ENCODE data around the gene UTS2B.
"Not testable (repeated sequence)": the region's sequence is repeated elsewhere in the genome, so short reads cannot be mapped to it uniquely, and the experiment has no call there.

The UTS2B gene

DNA sequence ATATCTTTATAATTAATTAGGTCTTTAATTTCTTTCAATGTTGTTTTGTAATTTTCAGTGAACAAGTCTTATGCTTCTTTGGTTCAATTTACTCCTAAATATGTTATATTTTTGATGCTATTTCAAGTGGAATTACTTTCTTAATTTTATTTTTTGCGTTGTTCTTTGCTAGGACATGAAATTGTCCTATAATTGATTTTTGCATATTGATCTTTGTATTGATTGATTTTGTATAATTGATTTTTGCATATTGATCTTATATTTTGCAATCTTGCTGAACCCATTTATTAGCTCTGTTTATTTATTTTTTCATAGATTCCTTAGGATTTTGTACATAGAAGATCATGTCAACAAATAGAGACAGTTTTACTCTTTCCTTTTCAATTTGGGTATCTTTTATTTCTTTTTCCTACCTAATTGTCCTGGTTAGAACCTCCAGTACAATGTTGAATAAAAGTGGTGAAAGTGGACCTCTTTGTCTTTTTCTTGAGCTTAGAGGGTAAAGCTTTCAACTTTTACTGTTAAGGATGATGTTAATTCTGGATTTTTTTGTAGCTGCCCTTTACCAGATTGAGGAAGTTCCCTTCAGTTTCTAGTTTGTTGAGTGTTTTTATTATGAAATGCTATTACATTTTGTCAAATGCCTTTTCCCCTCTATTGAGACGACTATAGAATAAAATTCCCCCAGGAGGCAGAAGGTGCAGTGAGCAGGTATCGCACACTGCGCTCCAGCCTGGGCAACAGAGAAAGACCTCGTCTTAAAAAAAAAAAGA, 37.9 kb downstream of the UTS2B start:
- in situ Hi-C loops (cut with MboI; ENCODE audit: low pct_unique_long_range_greater_than_20kb, low sequenced_read_pairs), result no loop called here
- DNase-seq, result no peak

DNA sequence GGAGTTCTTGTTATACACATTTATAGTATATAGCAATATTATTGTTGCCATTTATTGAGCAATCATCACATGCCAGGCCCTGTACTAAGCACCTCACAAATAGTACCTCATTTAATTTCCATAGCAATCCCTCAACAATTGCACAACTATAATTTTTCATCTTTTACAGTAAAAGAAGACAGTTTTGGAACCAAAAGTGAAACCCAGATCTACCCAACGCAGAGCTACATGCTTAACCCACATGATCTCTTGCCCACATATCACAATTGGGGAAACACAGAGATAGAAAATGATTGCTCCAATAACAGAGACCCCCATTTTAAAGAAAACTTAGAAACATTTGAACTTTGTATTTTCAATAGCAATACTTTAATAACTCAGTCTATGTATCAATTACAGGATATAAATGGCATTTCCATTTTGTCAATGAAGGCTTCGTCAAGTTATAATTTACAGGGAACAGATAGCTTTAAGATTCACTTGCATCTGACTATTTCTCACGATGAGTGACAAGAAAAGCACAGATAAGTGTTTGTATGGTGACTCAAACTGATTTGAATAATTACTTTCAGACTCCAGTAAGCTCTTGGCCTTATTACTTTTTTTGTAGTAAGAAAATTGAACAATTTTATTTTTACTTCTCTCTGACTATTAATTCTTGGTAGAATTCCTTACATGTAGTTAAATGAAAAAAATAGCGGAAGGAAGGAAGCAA, 39.9 kb downstream of the UTS2B start:
- DNase-seq, result no peak
- in situ Hi-C loops (cut with MboI; ENCODE audit: low pct_unique_long_range_greater_than_20kb, low sequenced_read_pairs), result no loop called here

DNA sequence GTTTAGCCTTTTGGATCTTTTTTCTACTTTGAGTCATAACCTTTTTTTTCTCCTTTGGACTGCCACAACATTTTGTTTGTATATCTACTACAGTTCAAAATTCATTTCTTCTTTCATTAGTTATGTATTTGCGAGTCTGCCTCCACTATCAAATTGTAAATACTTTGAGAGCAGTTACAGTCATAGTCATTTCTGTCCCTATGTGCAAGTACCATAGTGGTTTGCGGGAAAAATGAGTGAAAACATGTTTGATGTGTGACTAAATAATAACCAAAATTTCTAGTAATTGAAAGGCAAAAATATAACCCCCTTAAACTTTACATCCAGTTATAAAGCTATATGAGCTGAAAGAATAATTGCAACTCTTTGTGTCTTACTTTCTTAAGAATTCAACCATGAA, 46.9 kb downstream of the UTS2B start:
- DNase-seq, result no peak
- in situ Hi-C loops (cut with MboI; ENCODE audit: low pct_unique_long_range_greater_than_20kb, low sequenced_read_pairs), result no loop called here

DNA sequence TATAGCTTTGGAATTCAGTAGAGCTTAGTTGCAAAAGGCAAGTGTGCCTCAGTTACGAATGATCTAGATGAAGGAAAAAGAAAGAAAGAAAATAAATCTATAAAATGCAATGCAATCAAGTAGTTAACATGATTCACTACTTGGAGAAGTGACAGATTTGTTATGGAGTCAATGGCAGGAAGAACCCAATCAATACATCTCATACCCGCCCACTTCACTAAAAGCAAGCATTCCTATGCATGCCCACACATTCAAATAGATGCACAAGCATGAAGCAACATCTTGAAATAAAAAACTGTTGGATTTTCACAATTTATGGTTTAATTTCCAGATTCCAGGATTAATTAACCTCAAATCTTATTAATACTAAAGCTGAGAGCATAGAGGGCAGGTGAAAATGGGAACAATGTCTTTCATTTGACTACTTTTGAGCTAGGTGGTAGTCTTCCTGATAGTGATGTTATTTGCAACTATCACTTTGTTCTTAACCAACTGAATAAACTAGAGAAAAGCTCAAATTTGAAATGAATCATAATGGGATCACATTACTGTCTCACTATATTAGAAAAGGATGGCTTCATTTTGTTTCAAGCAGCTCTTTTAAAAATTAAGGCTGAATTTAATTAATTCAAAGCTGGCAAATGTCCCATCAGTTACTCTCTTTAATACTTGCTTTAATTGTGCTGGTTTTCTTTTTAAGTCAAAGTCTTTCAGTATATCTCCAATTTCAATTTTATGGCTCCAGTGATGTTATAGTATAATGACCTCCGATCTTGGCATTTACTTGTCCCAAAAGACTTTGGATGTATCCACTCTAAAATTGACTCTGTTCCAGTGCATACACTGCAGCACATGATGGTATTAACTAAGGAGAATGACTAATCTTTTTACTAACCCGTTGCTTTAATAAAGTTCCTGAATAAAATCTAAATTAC, 47.8 kb downstream of the UTS2B start:
- in situ Hi-C loops (cut with MboI; ENCODE audit: low pct_unique_long_range_greater_than_20kb, low sequenced_read_pairs), result no loop called here
- no peak for DNase-seq

DNA sequence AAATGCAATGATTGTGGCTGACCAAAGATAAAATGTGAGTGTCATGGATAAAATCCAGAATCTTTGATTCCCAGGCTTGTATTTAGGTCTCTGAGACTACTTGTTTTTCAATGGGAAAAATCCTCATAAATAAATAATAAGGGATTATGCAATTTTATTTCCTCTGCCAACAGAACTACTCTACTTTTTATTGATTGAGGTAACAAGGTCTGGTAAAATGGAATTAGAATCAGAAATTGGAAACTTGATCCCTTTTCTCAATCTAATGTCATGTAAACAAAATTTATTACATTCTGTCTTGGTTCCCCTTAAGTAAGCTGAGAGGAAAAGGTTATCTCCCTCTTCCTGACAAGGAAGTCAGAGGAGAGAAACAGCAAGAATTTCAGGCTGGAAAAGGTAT, 49.4 kb downstream of the UTS2B start:
- in situ Hi-C loops (cut with MboI; ENCODE audit: low pct_unique_long_range_greater_than_20kb, low sequenced_read_pairs), result no loop called here
- no peak for DNase-seq

DNA sequence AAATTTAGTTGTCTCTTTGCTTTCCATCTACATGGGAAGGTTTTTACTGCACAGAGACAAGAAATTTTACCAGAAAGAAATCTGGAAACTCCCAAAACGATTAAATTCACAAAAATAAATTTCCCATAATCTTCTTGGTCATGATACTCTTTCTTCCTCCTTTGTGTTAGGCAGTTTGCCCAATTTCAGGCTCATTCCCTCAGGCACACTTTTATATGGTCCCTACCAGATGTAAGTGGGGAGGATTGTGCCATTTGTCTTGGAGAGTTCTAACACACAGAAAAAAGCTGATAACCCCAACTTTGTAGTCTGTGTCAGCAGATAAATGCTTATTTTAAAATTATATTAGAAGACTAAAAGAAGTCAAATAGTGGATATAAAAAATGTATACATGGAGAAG, 50.2 kb downstream of the UTS2B start:
- no peak for DNase-seq
- in situ Hi-C loops (cut with MboI; ENCODE audit: low pct_unique_long_range_greater_than_20kb, low sequenced_read_pairs), result no loop called here

DNA sequence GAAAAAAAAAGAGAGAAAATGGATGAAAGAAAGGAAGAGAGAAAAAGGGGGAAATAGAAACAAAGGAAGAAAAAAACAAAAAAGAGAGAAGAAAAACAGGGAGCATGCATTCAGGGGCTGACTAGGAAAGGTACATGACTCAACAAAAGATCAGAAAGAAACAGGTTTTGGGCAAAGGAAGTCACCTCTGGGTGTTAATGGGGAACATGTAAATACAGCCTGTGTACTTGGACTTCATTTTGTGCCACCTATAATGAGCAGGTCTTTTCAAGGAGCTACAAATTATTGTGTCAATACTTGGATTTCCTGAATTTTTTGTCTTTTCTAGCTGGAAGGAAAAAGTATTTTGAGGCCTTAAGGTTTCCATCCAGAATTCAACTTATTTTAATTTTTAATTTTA, 54.6 kb downstream of the UTS2B start:
- in situ Hi-C loops (cut with MboI; ENCODE audit: low pct_unique_long_range_greater_than_20kb, low sequenced_read_pairs), result no loop called here
- DNase-seq, result no peak

DNA sequence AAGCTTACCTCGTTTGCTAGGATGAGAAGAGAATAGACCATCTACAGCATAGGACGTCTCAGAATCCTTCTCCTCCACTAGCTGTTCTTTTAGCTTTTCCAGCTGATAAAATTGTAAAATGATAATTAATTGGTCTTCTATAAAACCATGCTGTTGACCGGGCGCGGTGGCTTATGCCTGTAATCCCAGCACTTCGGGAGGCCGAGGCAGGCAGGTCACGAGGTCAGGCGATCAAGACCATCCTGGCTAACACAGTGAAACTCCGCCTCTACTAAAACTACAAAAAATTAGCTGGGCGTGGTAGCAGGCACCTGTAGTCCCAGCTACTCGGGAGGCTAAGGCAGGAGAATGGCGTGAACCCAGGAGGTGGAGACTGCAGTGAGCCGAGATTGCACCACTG, 55.1 kb downstream of the UTS2B start:
- DNase-seq; in situ Hi-C loops (cut with MboI; ENCODE audit: low pct_unique_long_range_greater_than_20kb, low sequenced_read_pairs): not testable (repeated sequence)

DNA sequence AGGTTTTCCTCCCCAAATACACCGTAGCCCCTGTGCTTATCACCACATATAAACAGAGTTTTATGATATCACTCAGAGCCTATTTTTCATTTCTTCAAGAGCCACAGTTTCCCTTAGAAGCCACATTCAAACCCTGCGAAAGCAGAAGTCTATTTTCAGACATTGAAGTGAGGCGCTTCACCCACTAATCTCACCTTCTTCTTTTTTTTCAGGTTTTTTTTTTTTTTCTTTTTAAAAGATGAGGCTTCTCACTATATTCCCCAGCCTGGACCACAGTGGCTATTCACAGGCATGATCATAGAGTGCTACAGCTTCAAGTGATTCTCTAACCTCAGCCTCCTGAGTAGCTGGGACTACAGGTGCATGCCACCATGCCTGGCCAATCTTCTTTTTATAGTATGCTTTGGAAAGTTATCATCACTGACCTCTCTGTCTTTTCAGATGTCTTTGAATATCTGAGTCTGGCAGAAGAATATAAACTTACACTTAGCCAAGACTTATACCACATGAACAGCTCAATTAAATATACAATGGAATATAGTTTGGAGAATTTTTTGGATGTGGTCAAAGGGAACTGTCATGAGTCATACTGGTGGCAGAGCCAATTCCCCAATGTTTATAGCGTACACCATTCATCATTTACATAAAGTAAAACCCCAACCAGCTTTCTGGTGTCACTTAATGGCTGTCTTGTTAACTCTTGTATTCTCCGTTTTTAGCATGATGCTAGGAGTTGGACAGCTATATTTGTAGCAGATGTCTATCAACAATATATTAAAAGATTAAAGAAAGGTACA, 60.8 kb downstream of the UTS2B start:
- DNase-seq, result no peak
- in situ Hi-C loops (cut with MboI; ENCODE audit: low pct_unique_long_range_greater_than_20kb, low sequenced_read_pairs), result no loop called here

DNA sequence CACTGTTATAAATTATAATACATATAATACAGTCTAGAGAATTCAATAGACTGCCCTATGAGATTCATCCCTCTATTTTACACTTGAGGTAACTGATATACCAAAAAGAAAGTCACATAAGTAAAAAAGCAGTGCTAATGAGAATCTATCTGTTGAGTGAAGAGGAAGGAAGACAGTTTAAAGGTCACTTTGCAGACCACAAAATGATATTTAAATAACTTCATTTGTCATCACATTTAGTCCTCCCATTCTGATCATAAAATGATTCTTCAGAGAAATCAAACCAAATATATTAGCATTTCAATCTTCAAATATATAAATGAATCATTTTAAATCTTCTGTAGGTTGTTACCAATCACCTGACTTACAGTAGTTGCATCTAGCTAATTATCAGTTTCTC, 61.6 kb downstream of the UTS2B start:
- in situ Hi-C loops (cut with MboI; ENCODE audit: low pct_unique_long_range_greater_than_20kb, low sequenced_read_pairs), result no loop called here
- DNase-seq, result no peak

DNA sequence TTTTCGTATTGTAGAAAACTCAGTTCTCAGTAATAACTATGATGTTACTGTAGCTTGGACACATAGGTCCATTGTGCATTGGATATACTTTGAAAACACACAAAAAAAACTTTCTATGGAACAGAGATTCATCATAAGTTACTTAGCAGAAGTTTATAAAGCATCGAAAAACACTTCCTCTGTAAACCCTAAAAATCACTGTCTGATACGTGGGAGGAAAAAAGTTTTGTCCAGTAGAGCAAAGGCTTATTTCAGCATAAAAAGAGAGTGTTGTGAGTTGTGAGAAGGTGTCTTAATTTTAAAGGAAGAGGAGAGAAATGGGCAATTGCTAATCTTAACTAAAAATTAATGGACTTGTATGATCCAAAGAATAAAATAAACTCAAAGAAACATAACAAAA, 66.5 kb downstream of the UTS2B start:
- in situ Hi-C loops (cut with MboI; ENCODE audit: low pct_unique_long_range_greater_than_20kb, low sequenced_read_pairs), result no loop called here
- DNase-seq, result no peak

DNA sequence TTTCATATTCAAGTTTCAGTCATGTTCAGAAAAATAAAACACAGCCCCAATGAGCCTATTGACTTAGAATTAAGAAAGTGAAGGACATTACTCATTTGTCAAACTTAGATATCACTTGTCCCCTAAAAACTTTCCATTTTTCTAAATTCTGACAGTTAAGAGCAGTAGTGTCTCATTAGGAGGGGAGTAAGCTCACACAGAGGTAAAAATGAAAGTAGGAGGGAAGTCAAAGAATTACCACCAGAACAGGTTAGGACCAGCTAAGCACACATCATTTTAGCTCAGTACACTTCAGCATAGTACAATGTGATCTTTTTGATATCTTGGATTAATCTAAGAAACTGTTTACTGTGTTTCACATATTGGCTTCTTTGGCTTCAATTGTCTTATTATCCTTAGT, 67.0 kb downstream of the UTS2B start:
- no peak for DNase-seq
- in situ Hi-C loops (cut with MboI; ENCODE audit: low pct_unique_long_range_greater_than_20kb, low sequenced_read_pairs), result no loop called here

DNA sequence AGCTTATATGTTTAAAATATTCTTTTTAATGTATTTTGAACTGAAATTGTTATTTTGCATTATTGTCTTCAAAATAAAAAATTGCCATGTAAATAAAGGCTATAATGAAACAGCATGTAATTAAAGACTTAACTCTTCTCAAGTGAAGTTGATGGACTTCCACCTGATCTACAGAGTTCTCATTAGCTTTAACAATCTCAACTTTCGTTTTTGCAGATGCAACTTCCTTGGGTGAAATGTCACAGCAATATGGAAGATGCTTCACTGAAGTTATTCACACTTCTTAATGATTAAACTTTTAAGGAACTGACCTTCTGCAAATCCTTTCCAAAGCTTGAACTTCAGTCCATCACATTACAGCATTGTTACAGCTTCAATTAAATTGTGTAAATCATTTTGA, 67.7 kb downstream of the UTS2B start:
- in situ Hi-C loops (cut with MboI; ENCODE audit: low pct_unique_long_range_greater_than_20kb, low sequenced_read_pairs), result no loop called here
- DNase-seq, result no peak

DNA sequence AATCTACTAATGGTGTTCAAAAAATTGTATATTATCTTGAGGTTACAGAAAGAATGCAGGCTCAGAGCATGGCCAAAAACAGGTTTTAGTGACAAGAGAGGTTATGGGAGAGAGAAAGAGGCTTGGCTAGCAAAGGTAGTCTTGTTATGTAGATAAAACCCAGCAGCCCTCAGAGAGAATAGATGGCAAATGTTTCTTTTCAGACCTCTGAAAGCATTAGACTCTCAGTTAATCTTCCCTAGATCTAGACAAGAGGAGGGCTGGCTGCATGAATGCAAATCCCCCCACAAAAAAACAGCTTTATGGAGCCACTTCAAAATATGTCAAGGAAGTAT, 69.1 kb downstream of the UTS2B start:
- in situ Hi-C loops (cut with MboI; ENCODE audit: low pct_unique_long_range_greater_than_20kb, low sequenced_read_pairs), result no loop called here
- DNase-seq, result no peak

DNA sequence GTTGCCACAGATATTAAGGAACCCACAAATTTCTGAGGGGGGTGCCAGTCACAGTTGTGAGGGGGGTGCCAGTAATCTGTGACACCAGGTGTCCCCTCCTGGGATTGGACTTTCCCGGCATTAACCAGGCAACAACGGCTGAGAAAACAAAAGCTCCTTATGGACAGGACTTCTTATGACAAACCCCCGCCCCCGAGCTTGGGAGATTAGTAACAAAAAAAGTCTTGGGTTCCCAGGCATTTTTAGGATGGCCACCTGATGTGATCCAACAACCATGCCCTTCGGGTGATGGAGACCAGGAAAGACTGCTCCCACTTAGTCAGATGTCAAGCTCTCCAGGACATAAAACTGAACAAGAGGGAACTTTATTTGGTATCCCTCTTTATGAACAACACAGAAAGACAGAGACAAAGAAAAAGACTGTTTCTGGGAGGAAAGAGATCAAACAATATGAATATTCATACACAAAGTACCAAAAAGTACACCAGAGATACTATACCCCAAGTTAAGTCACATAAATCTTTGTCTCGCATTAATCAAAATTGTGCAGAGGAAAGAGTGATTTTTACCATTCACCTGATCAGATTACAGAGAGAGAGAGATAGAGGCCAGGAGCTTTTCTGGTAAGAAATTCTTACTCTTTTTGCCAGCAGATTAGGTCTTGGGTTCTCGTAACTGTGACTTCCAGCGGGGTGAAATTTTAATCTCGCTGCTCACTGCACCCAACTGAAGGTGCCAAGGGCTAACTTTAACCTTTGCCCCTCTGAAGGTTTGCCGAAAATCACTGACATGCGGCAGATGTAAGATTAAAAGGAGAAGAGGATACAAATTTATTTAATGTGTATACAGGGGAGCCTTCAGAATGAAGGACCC, 69.7 kb downstream of the UTS2B start:
- no peak for DNase-seq
- in situ Hi-C loops (cut with MboI; ENCODE audit: low pct_unique_long_range_greater_than_20kb, low sequenced_read_pairs), result no loop called here

DNA sequence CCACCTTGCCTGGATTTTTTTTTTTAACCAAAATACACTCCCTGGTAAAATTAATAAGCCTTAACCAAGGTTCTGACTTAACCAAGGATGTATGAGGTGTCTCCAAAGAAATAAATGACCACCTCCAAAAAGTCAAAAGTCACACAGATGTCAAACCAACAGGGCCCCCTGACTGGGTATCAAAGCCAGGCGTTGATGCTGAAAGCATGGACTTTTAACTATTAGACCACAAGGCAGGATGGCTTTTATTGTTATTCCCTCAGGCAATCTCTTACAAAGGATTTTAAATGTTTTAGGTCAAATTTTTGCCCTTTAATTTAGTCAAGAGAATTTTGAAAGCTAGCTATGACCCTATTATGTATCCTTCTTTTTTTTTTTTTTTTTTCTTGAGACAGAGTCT, 70.8 kb downstream of the UTS2B start:
- in situ Hi-C loops (cut with MboI; ENCODE audit: low pct_unique_long_range_greater_than_20kb, low sequenced_read_pairs), result no loop called here
- no peak for DNase-seq

DNA sequence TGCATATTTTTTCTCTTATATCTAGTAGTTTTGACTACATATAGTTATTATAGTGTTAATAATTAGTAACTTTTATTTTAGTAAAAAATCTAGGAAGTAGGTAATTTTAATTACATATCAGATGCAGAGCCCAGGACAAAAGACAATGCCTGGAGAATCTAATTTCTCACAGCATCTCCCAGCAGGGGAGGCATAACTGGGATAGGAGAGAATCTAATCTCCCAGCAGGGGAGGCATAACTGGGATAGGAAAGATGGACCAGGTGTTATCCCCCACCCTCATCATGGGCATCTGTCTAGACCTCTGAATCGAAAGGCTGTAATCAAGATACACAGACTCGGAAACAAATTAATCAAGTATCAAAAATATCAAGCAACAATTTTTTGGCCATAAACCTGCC, 73.0 kb downstream of the UTS2B start:
- in situ Hi-C loops (cut with MboI; ENCODE audit: low pct_unique_long_range_greater_than_20kb, low sequenced_read_pairs), result no loop called here
- DNase-seq, result no peak

DNA sequence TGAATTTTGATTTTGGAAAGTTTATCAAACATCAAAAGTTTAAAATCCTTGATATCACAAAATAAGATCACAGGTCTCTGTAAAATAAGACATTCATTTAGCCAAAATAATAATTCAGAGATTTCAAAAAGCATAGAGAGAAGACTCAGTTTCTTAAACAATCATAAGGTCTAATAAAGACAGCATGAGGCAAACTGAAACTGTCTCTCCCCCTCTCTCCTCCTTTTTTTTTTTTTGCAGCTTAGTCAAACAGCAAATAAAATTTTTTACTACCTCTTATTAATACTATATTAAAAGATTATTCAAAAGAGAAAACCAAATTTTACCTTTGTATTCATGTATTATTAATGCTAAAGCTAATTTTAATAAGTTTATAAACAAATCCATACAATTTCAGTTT, 73.9 kb downstream of the UTS2B start:
- no peak for DNase-seq
- in situ Hi-C loops (cut with MboI; ENCODE audit: low pct_unique_long_range_greater_than_20kb, low sequenced_read_pairs), result no loop called here

All from KBM-7 (cell line).